Glomerular endothelial cell (primary cell): ENCODE results near the gene APOB. TPM values are rescaled to one million over a fixed set of nuclear protein-coding genes. Genes with fewer than 3 reads are reported as not detected.

Experiments used
- DNase-seq: peaks from one replicate; pipeline ENCODE4 v3.0.0-alpha.2; 2011; ENCODE audit warnings: low read depth, low spot score; ENCODE audit errors: extremely low read depth
- total RNA-seq: library from RNA; depleted of rRNA; stranded (reverse); fragments of >200 nt; gene quantifications from 2 replicates; pipeline ENCODE4 v1.2.3, GENCODE V29; 2015

The APOB gene
- total RNA-seq, 1 donor from 2014 or later, result 0.18 TPM

DNA sequence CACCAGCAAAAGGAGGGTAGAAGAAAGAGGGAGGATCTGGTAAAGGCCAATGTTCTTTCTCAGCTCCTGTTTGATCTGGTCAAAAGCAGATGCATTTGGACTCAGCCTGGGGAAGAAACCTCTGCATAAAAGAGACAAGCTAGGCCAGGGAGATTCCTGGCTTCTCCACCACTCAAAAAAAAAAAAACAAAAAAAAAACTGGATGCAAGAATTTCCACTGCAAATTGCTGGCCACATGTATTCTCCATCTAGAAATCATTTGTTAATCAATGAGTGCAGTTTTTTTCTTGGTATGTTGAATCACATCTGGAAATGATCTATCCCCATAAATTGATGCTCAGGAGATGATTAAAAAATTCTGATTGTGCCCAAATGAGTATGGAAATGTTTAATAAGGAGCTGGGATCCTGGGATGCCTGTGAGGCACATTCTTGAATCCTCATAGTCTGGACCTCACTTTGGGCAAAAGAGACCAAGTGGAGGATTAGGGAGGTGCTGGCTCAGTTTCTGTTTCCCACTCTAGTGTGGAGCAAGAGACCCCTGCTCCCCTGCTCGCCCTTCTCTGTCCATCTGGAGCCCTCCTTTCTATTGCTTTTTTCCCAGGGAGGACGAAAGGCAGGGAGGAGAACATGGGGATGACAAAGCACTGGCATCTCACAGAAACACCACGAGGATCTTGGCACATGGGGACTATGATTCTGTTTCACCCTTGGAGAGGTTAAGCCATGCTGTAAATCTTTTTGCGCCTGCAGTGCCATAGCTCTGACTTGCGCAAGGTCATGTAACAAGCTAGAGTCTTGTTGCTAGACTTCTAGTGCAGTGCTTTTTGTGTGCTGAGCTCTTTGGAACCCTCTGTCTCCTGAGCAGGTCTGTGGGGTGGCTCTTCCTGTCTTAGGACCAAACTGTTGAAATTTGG lies 57.6 kb downstream of the APOB start:
- DNase-seq, result no peak

DNA sequence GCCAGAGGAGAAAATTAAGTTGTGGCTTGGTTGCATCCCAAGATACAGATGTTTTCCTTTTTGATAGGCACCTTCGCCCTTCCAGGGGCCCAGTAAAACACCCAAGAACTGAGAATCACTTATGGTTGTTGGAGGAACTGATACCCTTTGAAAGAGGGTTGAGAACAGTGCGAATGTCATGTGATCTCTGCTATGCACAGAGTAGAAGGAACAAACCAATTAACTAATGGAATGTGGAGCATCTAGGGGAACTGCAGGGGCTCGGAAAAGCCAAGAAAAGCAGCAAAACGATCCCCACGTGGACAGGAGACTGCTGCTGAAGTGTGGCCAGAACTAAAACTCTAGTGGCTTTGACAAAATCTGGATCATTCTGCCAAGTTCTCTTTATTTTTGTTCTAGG lies 58.8 kb downstream of the APOB start:
- DNase-seq, result no peak

DNA sequence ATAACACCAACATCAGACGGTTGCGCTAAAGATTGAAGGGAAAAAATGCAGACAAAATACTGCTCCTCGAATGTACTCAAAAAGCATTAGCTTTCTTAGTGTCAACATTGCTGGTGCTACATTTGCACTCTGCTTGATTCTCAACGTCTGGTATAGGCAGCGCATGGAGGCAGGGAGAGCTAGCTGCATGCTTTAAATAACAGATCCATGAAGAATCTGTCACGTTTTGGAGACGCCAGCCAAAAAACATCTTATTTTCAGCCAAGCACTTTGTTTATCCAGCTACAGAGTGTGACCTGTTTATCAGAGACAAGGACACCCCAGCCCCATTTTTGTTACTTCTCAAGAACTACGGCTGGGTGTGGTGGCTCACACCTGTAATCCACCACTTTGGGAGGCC lies 59.5 kb downstream of the APOB start:
- no peak for DNase-seq

DNA sequence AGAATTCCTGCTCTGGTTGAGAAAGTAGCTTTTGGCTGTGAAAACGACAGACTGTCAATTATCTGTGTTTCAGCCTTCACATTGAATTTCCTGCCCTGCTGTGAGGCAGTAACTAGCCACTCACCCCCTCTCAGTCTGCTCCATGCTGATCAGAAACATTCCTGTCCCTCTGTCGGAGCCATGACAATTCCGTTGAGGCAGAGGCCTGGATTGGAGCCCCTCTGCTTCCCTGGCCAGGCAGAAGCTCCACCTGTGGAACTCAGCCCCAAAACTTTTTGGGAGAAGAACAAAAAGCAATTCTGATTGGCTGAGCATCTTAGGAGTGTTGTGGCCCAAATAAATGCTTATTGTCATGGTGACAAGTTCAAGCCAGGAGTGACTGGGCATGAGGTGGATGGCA lies 60.0 kb downstream of the APOB start:
- no peak for DNase-seq

DNA sequence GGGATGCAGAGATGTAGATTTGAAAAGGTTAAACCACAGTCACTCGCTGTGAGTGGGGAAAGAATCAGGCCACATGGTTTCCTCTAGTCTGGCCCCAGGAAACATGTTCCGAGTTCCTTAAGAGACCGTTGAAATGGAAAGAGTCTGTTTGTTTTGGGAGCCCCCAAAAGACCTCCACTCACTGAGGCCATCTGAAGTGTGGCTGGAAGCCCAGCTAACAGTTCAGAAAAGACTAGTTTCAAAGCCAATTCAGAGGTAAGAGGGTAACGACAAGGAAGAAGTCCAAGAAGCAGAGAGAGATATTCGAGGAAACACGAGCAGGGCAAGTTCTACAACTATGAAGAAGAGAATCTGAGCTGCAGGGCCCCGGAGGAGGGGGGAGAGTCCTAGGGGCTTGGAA lies 61.0 kb downstream of the APOB start:
- no peak for DNase-seq

DNA sequence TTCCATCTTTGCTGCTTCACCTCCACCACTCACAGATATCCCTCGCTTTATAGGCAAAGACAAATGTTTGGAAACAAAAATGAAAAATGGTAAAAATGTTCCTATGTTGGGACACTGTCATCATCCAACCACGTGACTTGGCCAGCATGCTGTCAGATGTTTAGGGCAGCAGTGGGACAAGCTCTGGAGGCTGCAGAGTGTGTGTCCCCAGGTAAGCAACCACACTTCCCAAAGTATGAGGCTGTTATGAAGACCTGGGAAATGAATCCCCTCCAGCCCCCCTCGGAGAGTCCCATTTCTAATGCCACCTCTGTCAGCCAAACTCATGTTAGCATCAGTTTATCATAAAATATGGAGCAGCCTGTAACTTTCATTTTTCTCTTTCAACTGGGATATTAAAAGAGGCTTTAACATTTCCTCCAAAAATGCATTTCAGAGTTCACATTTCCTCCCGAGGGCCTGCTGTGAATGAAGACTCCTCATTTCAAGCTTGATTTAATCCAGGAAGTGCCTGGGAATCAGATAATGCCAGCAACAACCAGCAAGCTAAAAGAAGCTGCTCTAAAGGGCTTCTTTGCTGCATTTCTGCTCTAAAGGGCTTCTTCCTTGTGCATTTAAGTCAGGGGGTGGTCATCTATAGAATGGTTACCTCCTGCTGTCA lies 66.2 kb downstream of the APOB start:
- DNase-seq, result no peak

DNA sequence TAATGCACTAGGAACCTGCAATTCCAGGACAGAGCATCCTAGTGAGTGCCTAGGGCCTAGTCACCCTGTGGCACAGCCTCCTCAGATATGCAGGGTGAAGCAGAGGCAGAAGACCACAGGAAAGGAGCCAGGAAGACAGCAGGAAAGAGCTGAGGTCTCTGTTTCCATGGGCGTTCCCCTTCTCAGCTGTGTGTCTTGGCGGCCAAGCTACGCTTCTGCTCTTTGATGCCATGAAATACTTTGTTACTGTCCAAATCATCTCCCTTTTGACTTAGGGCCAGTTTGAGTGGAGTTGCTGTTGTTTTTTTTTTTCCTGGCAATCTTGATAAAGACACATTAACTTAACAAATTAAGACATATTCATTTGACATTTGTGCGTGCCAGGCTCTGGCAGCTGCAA lies 67.3 kb downstream of the APOB start:
- no peak for DNase-seq

DNA sequence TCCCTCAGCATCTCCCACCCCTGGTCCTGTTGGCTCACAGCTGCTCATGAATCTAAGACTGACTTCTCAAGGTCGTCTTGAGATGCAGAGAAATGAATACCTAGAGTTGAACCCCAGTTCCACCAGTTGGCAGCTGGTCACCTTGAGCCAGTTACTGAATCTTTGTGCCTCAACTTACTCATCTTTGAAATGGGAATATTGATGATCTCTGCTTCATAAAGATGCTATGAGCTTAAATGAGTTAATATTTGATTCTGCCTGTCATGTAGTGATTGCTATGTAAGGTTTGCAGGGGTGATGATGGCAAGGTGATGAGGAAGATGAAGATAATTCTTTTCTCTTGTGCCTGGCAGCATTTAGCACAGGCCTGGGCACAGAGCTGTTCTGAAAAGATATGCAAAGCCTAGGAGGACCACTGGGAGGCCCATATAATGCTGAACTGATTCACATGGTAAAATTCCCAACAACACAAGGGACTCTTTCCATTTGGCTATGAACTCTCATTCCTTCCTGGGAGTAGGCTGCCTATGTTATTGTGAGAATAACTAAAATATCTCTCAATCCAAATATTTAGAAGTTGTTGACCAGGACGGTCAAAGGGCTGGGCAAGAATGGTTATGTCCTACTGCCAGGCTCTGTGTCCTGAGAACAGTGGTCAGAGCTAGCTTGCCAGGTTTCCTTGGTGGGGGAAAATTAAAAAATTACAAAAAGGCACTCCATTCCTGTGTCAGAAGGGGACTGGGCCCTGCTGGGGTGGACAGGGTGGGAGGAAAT lies 70.9 kb downstream of the APOB start:
- no peak for DNase-seq

DNA sequence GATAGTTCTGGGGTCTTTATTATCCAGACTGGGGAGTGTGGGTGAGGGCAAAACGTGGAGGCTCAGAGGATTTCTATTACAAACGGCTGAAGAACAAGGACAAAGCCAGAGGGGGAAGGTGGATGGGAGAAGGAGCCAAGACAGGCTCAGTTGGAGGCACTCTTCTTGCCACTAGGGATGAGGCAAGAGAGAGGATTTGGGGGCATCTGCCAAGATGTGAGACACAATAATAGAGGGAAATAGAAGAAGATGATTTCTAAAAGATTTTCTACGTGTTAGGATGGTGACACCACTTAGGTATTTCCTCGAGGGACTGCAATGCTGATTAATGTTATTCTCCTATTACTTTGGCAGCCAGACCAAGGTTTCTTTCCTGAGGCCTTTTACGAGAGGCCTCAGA lies 71.8 kb downstream of the APOB start:
- no peak for DNase-seq

DNA sequence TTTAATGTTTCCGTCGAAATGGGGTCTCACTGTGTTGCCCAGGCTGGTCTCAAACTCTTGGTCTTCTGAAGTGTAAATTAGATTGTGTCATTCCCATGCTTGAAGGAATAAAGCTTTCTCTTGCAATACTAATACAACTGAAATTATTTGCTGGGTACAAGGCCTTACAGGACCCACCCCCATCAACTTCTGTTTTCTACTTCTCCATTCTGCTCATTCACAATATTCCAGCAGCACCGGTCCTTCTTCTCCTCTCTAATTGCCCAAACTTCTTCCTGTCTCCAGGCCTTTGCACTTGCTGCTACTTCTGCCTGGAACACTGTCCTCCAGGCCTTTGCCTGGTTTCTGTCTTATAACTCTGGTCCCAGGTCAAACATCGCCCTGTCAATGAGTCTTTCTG lies 73.8 kb downstream of the APOB start:
- no peak for DNase-seq

DNA sequence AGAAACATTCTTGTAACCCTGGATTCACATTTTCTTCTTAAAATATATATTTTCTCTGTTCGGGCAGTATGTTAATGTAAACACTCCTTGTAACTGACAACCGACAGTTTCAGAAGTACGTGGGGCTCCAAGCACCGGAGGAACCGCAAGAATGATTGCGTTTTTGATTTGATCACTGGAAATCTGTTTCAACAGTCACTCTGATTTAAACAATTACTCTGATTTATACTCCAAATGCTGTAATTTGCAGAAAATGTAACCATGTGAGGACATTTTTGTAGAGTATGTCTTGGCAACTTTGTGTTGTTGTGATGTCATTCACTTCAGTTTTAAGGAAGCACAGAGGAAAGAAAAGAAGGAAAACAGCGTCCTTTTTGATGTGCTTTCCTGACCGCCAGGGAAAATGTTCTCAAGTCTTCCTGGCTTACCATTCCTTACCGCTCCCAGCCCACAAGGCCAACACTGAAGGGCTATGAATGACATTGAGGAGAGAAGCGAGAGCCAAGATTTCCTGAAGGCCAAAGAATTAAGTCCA lies 77.7 kb downstream of the APOB start:
- DNase-seq, result no peak

DNA sequence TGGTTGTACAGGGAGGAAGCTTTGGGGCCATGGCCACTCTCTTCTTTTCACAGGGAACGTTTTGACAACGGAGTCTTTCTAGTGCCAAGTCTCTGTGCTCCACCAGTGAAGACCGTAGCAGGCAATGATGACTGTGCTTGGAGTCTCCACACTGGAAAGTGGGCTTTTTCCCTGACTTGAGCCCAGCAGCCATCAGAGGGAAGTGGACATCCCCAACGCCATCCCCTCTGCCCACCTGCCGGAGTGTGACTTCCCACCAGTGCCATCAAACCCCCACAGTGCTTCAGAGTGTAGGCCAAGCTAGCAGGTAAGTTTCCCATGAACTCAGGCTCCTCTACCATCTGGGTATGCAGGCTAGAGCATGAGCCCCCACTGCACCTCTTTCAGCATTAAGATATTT lies 78.7 kb downstream of the APOB start:
- DNase-seq, result no peak

DNA sequence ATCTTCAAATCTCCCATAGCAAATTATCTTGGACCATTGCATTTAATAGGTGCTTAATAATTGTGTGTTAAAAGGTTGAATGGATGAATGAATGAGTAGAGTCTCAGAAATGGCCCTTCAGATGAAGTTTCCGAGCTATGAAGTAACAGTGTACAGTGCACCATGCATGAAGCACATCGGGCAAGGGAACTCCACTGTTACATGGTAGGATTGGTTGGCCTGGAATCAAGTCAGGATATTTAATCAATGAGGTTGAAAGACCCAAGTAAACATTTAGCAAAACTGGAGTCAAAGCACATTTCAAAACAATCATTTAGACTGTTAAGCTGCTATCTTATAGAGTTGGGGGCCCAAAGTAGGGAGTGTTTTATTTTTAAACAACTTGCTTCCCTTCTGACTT lies 80.0 kb downstream of the APOB start:
- no peak for DNase-seq

DNA sequence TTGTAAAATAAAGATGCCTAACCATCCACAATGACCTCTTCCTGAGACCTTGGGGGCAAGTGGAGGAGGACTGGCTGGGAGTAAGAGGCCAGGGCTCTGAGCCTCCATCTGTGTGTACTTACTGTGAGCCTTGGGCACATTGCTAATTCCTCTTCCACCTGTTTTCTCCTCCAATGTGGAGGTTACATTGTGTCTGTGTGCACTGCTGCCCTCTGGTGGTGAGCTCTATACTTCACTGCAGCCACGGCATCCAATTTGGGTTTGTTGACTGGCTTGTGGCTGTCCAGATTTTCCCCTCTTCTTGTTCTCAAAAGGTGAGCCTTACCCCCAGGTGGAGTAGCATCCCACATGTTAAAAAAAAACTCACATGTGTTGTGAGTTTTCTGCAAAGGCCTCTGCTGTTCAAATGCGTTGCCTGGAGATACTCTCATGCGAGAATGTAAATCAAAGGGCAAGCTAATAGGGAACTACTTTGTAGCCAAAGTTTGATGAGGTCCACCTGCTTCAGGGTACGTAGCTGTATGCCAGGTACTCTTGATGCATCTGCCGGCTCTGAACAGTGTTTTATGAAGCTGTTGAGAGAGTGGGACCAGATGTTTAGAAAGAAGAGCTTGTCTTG lies 80.8 kb downstream of the APOB start:
- peak; percentile 14 for DNase-seq

DNA sequence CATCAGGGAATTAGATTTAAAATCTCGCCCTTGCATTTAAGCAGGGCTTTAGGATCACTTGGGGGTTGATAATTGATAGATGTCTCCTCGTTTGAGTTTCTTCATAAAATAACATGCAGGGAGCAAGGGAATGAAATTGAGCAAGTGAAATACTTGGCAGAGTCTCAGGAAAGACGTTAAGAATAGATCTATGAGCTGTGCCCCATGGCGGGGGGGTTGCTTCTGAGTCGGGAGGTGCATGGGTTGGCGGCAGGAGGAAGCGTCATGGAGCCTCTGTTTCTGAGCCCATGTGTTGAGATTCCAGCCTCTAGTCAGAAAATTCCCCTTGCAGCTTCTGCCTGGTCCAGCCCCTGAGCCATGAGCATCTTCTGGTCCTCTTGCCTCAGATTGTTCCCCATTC lies 82.0 kb downstream of the APOB start:
- DNase-seq, result no peak

DNA sequence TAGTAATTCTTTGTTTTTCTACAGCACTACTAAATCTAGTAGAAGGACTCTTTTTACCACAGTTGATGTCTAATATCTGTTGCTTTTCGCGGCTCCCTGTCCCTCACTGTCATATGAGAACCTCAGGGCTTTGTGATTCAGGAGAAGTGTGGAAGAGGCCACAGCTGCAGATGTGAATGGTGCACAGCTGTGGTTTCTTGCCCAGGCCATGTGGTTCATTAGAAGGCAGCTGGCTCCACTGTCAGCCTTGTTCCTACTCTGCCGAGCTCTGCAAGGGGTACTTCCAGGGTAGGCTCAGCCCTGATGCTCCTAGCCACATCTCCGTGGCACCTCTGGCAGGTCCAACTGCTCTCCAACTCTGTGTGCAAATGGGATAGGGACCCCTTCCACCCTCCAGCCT lies 83.9 kb downstream of the APOB start:
- DNase-seq, result no peak

DNA sequence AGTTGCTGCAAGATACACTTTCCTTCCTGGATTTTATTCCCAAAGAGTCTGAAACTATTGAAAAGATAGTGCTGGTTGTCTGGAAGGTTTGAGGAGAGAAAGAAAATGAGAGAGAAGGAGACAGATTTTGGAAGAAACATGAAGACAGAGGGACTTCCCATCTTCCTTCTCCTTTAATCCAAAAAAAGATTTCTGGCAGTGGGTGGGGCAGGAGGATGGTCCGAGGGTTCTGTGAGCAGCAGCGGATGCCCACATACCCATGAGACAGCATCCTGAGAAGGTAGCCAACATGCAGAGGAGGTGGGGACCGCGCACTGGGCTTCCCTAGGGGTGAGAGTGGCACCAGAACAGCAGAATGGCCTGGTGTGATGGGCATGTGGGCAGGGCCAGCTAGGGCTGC lies 84.6 kb downstream of the APOB start:
- no peak for DNase-seq

DNA sequence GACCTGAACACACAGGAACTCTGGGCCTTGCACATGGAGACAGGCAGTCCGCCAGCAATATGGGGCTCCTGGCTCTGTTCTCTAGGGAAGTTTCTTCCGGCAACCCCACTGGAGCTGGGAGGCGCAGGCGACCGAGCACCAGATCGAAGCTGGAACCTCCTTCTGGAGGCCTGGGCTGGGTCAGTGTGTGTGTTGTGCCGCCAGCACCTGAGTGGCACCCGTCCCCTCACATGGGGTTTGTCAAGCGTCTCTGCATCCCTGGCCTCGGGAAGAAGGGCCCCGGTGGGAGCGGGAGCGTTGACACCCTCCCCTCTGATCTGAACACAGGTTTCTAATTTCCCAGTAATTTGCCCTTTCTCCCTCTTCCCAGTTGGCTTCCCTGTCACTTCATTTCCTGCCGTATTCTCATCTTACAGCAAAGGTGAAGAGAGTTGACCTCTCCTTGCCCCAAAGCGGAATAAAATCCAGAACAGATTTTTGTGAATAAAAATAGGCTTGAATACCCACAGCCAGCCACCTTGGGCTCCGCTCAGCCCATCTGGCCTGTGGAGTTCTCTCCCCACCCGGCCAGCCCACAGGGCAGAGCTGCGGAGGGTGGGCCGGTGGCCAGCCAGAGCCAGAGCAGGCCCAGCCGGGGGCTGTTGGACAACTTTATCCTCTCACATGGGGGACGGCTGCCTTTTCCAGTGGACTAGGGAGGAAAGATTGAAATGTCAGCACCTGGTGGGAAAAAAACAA lies 85.9 kb downstream of the APOB start:
- DNase-seq, result no peak

DNA sequence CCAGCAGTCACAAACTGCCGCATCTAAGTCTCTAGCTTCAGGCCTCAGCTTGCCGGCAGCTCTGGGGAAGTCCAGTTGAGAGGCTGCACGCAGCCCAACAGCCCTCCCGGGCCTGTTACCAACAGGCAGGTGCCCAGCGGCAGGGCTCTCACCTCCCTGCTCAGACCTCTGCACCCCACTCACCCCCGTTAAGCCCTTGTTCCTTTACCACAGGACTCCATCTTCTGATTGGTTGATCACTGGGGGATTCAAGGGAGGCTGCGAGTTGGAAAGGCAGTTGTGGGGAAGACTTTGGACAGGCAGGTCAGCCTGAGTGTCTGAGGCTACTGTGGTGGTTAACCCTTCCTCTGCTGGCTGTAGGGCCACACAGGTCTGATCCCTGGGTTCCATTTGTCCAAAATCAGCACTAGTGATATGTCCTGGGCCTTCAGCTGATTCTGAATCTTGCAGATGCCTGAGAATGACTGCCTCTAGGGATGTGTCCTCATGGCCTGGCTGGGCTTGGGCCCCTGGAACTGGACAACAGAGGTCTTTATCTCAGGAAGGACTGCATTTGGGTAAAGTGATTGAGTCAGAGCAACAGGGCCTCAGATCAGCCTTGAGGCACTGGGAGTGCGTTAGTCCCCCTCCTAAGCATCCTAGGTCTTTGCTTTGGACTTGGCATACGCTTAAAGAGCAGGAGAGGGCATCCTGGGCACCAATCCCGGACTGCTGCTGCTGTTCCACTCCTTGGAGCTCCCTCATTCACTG lies 88.4 kb downstream of the APOB start:
- no peak for DNase-seq
